Activated T-cell treated with anti-CD3 and anti-CD28 coated beads for 48 hours (primary cell): Measurements from ENCODE around the gene CNDP1.

Experiments
- DNase-seq: peaks from one replicate; pipeline ENCODE4 v3.0.0-alpha.2; 2020; ENCODE audit warnings: low read depth

The CNDP1 gene

DNA sequence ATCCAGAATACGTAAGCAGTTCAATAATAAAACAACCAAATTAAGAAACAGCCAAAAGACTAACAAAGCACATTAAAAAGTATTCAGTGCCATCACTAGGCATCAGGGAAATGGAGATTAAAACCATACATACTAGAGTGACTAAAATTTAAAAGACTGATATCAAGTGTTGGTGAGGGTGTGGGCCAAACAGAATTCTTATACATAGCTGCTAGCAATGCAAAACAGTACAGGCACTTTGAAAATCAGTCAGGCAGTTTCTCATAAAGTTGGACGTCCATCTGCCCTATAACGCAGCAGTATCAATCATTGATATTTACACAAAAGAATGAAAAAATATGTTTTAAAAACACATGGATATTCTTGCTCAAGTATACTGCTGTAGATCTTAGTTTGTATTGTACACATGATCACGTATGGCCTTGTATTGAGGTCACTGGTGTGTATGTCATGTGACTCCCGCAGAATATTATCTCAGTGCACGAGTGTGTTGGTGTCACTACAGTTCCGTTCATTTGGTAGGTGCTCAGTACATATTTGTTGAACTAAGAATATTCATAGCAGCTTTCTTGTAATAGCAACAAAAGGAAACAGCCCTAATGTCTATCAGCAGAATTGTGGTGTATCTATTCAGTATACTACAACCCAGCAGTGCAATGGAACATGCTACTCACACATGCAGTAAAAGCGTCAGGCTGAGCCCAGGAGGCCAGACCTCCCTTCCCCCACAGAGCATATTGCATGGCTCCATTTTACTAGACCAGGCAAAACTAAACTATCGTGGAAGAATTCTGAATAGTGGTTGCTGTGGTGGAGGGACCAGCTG, 92.0 kb downstream of the CNDP1 start:
- DNase-seq, result no peak

DNA sequence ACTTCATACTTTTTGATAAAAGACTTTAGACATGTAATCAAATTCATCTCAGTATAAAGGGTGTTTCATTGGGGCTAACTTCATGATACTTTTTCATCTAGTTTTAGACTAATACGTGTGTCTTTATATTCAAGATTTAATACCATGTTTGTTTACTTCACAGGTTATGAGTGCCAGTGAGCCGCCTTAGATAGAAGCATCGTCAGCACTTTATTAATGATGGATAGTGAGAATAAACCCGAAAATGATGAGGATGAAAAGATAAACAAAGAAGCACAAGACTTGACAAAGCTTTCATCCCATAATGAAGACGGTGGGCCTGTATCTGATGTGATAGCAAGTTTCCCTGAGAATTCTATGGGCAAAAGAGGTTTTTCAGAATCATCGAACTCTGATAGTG, 96.5 kb downstream of the CNDP1 start:
- no peak for DNase-seq

DNA sequence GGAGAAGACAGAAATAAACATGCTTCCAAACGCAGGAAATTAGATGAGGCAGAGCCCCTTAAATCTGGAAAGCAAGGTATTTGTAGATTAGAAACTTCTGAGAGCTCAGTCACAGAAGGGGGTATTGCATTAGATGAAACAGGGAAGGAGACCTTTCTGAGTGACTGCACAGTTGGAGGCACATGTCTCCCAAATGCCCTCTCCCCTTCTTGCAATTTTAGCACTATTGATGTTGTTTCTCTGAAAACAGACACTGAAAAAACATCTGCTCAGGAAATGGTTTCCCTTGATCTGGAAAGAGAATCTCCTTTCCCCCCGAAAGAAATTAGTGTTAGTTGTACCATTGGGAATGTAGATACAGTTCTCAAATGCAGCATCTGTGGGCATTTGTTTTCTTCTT, 96.9 kb downstream of the CNDP1 start:
- DNase-seq, result no peak

DNA sequence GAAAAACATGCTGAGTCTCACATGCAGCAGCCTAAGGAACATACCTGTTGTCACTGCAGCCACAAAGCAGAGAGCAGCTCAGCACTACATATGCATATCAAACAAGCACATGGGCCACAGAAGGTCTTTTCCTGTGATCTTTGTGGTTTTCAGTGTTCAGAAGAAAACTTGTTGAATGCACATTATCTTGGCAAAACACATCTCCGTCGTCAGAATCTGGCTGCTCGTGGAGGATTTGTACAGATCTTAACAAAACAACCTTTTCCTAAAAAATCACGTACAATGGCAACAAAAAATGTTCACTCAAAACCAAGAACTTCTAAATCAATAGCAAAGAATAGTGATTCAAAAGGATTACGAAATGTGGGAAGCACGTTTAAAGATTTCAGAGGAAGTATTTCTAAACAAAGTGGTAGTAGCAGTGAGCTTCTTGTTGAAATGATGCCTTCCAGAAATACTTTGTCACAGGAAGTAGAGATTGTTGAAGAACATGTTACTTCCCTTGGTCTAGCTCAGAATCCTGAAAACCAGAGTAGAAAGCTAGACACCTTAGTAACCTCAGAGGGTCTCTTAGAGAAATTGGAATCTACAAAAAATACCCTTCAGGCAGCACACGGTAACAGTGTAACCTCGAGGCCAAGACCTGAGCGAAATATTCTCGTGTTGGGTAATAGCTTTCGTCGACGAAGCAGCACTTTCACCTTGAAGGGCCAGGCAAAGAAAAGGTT, 97.5 kb downstream of the CNDP1 start:
- DNase-seq, result no peak

DNA sequence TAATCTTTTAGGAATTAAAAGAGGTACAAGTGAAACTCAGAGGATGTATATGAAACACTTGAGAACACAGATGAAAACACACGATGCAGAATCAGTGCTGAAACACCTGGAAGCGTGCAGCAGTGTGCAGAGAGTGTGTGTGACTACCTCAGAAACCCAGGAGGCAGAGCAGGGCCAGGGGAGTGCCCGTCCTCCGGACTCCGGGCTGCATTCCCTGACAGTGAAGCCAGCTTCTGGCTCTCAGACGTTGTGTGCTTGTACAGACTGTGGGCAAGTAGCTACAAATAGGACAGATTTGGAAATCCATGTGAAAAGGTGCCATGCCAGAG, 98.0 kb downstream of the CNDP1 start:
- no peak for DNase-seq

DNA sequence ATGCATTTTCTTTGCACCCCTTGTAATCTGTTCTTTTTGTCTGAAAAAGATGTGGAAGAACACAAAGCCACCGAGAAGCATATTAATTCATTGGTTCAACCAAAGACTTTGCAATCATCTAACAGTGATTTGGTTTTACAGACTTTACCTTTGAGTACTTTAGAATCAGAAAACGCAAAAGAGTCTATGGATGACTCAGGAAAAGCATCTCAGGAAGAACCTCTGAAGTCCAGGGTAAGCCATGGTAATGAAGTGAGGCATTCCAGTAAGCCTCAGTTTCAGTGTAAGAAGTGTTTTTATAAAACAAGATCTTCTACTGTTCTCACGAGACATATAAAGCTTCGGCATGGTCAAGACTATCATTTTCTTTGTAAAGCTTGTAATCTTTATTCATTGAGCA, 98.6 kb downstream of the CNDP1 start:
- no peak for DNase-seq

DNA sequence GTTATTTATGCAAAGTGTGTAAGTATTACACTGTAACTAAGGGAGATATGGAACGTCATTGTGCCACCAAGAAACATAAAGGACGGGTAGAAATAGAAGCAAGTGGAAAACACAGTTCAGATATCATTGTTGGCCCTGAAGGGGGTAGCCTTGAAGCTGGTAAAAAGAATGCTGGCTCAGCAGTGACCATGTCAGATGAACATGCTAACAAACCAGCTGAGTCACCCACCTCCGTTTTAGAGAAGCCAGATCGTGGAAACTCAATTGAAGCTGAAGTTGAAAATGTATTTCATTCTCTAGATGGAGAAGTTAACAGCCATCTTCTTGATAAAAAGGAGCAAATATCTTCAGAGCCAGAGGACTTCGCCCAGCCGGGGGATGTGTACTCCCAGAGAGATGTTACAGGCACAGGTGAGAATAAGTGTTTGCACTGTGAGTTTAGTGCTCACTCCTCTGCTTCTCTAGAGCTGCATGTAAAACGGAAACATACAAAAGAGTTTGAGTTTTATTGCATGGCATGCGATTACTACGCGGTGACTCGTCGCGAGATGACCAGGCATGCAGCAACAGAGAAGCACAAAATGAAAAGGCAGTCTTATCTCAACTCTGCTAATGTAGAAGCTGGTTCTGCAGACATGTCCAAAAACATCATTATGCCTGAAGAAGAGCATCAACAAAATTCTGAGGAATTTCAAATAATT, 99.5 kb downstream of the CNDP1 start:
- DNase-seq, result no peak

DNA sequence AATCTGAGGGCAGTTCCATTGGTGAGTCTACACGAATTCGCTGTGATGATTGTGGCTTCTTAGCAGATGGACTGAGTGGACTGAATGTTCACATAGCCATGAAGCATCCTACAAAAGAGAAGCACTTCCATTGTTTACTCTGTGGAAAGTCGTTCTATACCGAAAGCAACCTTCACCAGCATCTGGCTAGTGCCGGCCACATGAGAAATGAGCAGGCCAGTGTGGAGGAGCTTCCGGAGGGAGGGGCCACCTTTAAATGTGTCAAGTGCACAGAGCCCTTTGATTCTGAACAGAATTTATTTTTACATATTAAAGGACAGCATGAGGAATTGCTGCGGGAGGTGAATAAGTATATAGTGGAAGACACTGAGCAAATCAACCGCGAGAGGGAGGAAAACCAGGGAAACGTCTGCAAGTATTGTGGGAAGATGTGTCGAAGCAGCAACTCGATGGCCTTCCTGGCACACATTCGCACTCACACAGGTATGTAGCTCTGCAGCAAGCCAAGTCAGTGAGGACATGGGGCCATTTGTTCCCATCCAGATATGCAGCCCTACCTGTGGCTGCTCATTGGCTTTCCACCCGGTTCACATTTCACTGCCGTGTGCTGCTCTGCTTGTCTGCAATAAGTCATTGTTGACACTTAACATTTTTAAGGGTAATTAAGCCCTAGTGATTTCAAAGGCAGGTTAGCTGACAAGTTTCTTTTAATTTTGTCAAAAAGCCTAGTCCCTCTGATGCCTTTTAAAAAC, 101.1 kb downstream of the CNDP1 start:
- no peak for DNase-seq
